ENCODE results near the gene ARHGDIG.

The ARHGDIG gene

DNA sequence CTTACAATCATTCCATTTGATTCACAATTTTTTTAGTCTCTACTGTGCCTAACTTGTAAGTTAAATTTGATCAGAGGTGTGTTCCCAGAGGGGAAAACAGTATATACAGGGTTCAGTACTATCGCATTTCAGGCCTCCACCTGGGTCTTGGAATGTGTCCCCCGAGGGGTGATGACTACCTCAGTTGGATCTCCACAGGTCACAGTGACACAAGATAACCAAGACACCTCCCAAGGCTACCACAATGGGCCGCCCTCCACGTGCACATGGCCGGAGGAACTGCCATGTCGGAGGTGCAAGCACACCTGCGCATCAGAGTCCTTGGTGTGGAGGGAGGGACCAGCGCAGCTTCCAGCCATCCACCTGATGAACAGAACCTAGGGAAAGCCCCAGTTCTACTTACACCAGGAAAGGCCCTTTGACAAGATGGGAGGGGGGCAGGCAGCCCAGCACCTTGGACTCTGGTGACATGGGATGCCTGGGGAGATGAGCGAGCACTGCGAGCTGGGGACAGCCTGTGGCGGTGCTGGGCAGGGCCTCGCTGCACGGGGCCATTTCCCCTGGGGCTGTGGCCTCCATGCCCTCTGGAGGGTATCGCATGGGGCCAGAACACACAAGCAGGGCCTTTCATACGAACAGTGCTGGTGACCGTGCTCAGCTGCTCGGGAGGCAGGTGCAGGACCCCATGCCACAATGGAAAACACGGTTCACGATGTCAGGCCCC lies 36.5 kb downstream of the ARHGDIG start:
- FAIRE-seq: no peak
- TF ChIP-seq, protein P1, sequence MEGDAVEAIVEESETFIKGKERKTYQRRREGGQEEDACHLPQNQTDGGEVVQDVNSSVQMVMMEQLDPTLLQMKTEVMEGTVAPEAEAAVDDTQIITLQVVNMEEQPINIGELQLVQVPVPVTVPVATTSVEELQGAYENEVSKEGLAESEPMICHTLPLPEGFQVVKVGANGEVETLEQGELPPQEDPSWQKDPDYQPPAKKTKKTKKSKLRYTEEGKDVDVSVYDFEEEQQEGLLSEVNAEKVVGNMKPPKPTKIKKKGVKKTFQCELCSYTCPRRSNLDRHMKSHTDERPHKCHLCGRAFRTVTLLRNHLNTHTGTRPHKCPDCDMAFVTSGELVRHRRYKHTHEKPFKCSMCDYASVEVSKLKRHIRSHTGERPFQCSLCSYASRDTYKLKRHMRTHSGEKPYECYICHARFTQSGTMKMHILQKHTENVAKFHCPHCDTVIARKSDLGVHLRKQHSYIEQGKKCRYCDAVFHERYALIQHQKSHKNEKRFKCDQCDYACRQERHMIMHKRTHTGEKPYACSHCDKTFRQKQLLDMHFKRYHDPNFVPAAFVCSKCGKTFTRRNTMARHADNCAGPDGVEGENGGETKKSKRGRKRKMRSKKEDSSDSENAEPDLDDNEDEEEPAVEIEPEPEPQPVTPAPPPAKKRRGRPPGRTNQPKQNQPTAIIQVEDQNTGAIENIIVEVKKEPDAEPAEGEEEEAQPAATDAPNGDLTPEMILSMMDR (IDR thresholded peaks at IDR 0.05; ENCODE audit: insufficient read depth, missing control alignments): no peak

DNA sequence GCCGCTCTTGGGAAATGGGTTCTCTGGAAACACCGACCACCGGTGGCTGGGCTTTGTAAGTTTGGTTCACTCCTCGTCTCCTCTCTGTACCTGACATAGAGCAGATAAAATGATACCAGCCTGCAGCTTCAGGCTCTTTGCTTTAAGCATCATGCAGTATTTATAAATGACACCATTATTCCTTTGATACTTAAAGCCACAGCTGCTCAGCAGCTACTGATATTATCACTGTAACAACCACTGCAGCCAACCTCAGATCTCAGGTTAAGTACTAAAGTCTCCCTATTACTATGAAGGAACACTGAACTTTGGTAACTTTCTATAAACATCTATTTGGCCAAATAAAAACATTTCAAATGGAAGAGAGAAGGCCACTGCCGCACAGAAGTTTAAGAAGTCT lies 37.2 kb downstream of the ARHGDIG start:
- DNase-seq (ENCODE audit: insufficient read length, low spot score) (no peak), FAIRE-seq (no peak)
- TF ChIP-seq, protein P1 (IDR thresholded peaks at IDR 0.05; ENCODE audit: insufficient read depth, missing control alignments): no peak

More for the DNA sequence above, 36.5 kb downstream of the ARHGDIG start:
- no peak for DNase-seq (ENCODE audit: insufficient read length, low spot score)

DNA sequence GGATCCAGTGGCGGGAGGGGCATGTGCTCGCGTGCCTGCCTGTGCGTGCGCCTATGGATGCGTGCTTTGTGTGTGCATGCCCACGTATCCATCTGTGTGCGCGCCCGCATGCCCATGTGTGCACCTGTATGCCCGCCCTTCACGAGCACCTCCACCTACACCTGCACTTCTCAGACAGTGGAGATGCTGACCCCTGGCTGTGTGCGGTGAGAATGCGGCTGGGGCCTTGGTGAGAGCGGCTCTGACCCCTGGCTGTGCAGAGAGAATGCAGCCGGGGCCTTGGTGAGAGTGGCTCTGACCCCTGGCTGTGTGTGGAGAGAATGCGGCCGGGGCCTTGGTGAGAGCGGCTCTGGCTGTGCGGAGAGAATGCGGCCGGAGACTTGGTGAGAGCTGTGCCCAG lies 38.2 kb downstream of the ARHGDIG start:
- TF ChIP-seq, protein P1 (IDR thresholded peaks at IDR 0.05; ENCODE audit: insufficient read depth, missing control alignments): no peak
- DNase-seq (ENCODE audit: insufficient read length, low spot score): no peak
- no peak for FAIRE-seq

DNA sequence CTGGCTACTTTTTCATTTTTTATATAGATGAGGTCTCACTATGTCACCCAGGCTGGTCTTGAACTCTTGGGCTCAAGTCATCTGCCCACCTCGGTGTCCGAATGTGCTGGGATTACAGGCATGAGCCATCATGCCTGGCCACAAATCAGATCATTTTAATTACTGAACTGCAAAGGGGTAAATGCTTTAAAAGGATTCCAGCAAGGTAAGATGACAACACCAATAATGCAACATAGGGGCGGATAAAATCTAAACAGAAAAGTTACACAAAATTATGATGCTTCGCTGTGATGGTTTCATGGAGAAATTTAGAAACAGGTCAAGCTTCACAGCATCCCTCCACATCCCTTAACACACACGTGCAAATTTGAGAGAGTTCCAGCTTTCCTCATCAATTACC lies 39.8 kb downstream of the ARHGDIG start:
- DNase-seq (ENCODE audit: insufficient read length, low spot score): no peak
- FAIRE-seq: no peak
- TF ChIP-seq, protein P1 (IDR thresholded peaks at IDR 0.05; ENCODE audit: insufficient read depth, missing control alignments): no peak

DNA sequence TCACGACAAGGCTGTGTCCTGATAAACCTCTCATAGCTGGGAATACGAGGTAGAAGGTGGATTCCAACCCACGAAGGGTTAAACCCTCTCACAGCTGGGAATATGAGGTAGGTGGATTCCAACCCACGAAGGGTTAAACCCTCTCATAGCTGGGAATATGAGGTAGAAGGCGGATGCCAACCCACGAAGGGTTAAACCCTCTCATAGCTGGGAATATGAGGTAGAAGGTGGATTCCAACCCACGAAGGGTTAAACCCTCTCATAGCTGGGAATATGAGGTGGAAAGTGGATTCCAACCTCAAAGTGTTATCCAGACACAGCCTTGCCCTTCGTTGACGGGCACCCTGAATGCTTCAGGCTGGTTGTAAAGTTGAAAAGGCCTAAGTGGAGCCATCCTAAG lies 41.1 kb downstream of the ARHGDIG start:
- TF ChIP-seq, protein P1 (IDR thresholded peaks at IDR 0.05; ENCODE audit: insufficient read depth, missing control alignments): no peak
- no peak for DNase-seq (ENCODE audit: insufficient read length, low spot score)
- no peak for FAIRE-seq

DNA sequence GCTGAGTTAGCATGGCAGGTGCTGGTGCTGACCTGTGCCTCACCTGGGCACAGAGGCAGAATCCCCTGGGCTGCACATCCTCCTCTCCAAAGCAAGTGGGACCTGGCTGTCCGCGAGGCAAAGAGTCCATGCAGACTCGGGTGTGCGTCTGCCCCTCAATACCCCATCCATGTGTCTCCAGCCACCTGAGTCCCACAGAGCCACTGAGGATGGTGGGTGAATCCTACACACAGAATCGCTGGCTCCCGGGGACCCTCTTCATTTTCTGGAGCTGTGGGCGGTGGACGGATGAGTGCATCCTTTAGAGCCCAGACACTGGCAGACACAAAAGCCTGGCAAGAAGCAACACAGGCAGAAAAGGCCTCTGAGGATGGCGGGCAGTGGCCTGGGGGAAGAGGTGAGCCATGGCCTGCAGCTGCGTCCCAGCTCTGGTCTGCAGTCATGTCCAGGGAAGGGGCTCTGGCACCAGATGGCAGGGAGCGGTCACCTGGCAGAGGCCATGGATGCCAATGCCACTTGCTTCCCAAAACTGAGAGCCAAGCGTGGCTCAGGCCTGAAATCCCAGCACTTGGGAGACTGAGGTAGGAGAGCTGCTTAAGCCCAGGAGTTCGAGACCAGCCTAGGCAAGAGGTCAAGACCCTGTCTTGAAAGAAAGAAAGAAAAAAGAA lies 42.2 kb downstream of the ARHGDIG start:
- DNase-seq (ENCODE audit: insufficient read length, low spot score) (no peak), FAIRE-seq (no peak)
- TF ChIP-seq, protein P1 (IDR thresholded peaks at IDR 0.05; ENCODE audit: insufficient read depth, missing control alignments): no peak

DNA sequence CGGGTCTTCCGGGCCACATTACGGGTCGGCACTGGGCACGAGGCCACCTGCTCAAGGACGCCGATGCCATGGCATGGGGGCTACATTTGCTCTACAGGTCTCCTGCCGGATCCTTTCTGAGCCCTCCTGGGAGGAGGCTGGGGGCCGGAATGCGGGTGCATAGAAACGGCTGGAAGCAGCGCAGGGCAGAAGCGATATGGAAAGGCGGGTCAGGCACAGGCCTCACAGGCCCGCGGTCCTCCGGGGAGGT lies 43.7 kb downstream of the ARHGDIG start:
- FAIRE-seq (no peak), DNase-seq (ENCODE audit: insufficient read length, low spot score) (no peak)
- TF ChIP-seq, protein P1 (IDR thresholded peaks at IDR 0.05; ENCODE audit: insufficient read depth, missing control alignments): no peak
